Mesodermal cell (in vitro differentiated cells): ENCODE data around the gene F11.
"Not testable (repeated sequence)": the region's sequence is repeated elsewhere in the genome, so short reads cannot be mapped to it uniquely, and the experiment has no call there.

Experiments used
- H3K27ac ChIP-seq: 2 replicates; pipeline ENCODE4 v1.7.0; 2013; ENCODE audit warnings: mild to moderate bottlenecking, low read depth, low read length, moderate library complexity; ENCODE audit not compliant: severe bottlenecking
- H3K36me3 ChIP-seq: 2 replicates; pipeline ENCODE4 v1.7.1; 2013; ENCODE audit warnings: mild to moderate bottlenecking, low read length, moderate library complexity; ENCODE audit not compliant: control insufficient read depth, insufficient read depth
- H3K4me1 ChIP-seq: one replicate; pipeline ENCODE4 v1.7.1; 2013; ENCODE audit warnings: mild to moderate bottlenecking, low read length; ENCODE audit not compliant: insufficient read depth, control insufficient read depth, poor library complexity, severe bottlenecking
- H3K4me3 ChIP-seq: 2 replicates; pipeline ENCODE4 v1.7.0; 2013; ENCODE audit warnings: low read length, control low read depth, mild to moderate bottlenecking; ENCODE audit not compliant: insufficient read depth, poor library complexity, severe bottlenecking; ENCODE audit errors: extremely low read depth
- H3K9me3 ChIP-seq: 2 replicates; pipeline ENCODE4 v1.7.1; 2013; ENCODE audit warnings: mild to moderate bottlenecking, low read length, moderate library complexity; ENCODE audit not compliant: control insufficient read depth
- WGBS, 2 experiments: methylation state at CpG; one replicate each; pipeline ENCODE4 v1.1.5; 2013; ENCODE audit warnings: missing lambda C conversion rate in 2 of 2; ENCODE audit not compliant: insufficient coverage in 2 of 2; 5-methylcytosine and 5-hydroxymethylcytosine counted together

Gene F11

GRCh38 chr4:186236126-186236525 lies 29.9 kb upstream of the F11 start:
- Histone ChIP-seq H3K4me3 (no peak overlapping the region), H3K4me1 (no peaks in the 10 kb centered on the region), H3K36me3 (no peaks in the 10 kb centered on the region), H3K9me3 (no peaks in the 10 kb centered on the region), H3K27ac (no peak overlapping the region)
- 92 to 100% methylated on average over 2 of the region's 4 CpGs for WGBS, 2 experiments

- WGBS, 2 experiments = 88 to 97% methylated on average over 4 to 6 of the region's 7 CpGs
- no peaks in the 10 kb centered on the region for H3K36me3 ChIP-seq
- H3K27ac ChIP-seq = no peak overlapping the region
Observed at GRCh38 chr4:186240452-186240847, 25.5 kb upstream of the F11 start.

GRCh38 chr4:186240848-186241491 lies 25.0 kb upstream of the F11 start:
- 71 to 75% methylated on average over 1 to 3 of the region's 7 CpGs for WGBS, 2 experiments
- H3K27ac ChIP-seq = no peak overlapping the region
- no peaks in the 10 kb centered on the region for H3K4me1 ChIP-seq
- no peaks in the 10 kb centered on the region for H3K9me3 ChIP-seq
- no peaks in the 10 kb centered on the region for H3K36me3 ChIP-seq
- H3K4me3 ChIP-seq = no peak overlapping the region

More at GRCh38 chr4:186240452-186240847, 25.5 kb upstream of the F11 start:
- H3K4me3 ChIP-seq = no peak overlapping the region
- no peaks in the 10 kb centered on the region for H3K9me3 ChIP-seq
- H3K4me1 ChIP-seq = no peaks in the 10 kb centered on the region

GRCh38 chr4:186241616-186242015 lies 24.4 kb upstream of the F11 start:
- Histone ChIP-seq H3K4me3 (no peak overlapping the region), H3K27ac (no peak overlapping the region), H3K9me3 (no peaks in the 10 kb centered on the region), H3K4me1 (no peaks in the 10 kb centered on the region), H3K36me3 (no peaks in the 10 kb centered on the region)
- WGBS, 2 experiments = 61 to 69% methylated on average over 2 to 3 of the region's 4 CpGs

GRCh38 chr4:186242031-186242430 lies 24.0 kb upstream of the F11 start:
- not testable (repeated sequence) for H3K36me3 ChIP-seq, H3K9me3 ChIP-seq, H3K4me1 ChIP-seq, H3K27ac ChIP-seq, H3K4me3 ChIP-seq
- 72 to 74% methylated on average over 3 to 4 of the region's 10 CpGs for WGBS, 2 experiments

- no peak overlapping the region for H3K4me3 ChIP-seq
- WGBS, 2 experiments = 49 to 50% methylated on average over 1 to 2 of the region's 2 CpGs
- no peaks in the 10 kb centered on the region for H3K36me3 ChIP-seq
- H3K9me3 ChIP-seq = no peaks in the 10 kb centered on the region
- H3K4me1 ChIP-seq = no peaks in the 10 kb centered on the region
- no peak overlapping the region for H3K27ac ChIP-seq
Observed at GRCh38 chr4:186243331-186243730, 22.7 kb upstream of the F11 start.

GRCh38 chr4:186244835-186245234 lies 21.2 kb upstream of the F11 start:
- Histone ChIP-seq H3K36me3 (no peaks in the 10 kb centered on the region), H3K9me3 (no peaks in the 10 kb centered on the region), H3K27ac (no peak overlapping the region), H3K4me3 (no peak overlapping the region), H3K4me1 (peaks cover 1% of the 10 kb centered on the region)
- 73 to 78% methylated on average over 5 of the region's 5 CpGs for WGBS, 2 experiments

- not testable (repeated sequence) for H3K4me1 ChIP-seq, H3K36me3 ChIP-seq, H3K4me3 ChIP-seq, H3K27ac ChIP-seq, H3K9me3 ChIP-seq
- 60 to 61% methylated on average over 4 to 5 of the region's 9 CpGs for WGBS, 2 experiments
Observed at GRCh38 chr4:186247062-186247752, 18.8 kb upstream of the F11 start.

- WGBS, 2 experiments = no CpG with 5 or more reads among the region's 1 CpG
- Histone ChIP-seq H3K9me3 (no peaks in the 10 kb centered on the region), H3K36me3 (no peaks in the 10 kb centered on the region), H3K4me3 (no peak overlapping the region), H3K27ac (no peak overlapping the region), H3K4me1 (peaks cover 5% of the 10 kb centered on the region)
Observed at GRCh38 chr4:186248643-186249042, 17.3 kb upstream of the F11 start.

- peaks cover 5% of the 10 kb centered on the region for H3K4me1 ChIP-seq
- no peaks in the 10 kb centered on the region for H3K9me3 ChIP-seq
- 22 to 25% methylated on average over 4 to 6 of the region's 8 CpGs for WGBS, 2 experiments
- no peak overlapping the region for H3K27ac ChIP-seq
- no peaks in the 10 kb centered on the region for H3K36me3 ChIP-seq
- no peak overlapping the region for H3K4me3 ChIP-seq
Observed at GRCh38 chr4:186249785-186250754, 15.9 kb upstream of the F11 start.
